Keratinocyte (primary cell): ENCODE results near the gene VCX2. TPM values are rescaled to one million over a fixed set of nuclear protein-coding genes. Genes with fewer than 3 reads are reported as not detected.
"Not testable (repeated sequence)": the region's sequence is repeated elsewhere in the genome, so short reads cannot be mapped to it uniquely, and the experiment has no call there.

ENCODE experiments used
- DNase-seq: peaks from one replicate; pipeline ENCODE4 v3.0.0-alpha.2; 2011; ENCODE audit warnings: low read depth, missing footprints, low spot score
- FAIRE-seq: peaks from 2 replicates; lab custom pipeline; 2011; peaks lifted over from hg19 to GRCh38; lab: Jason Lieb, UNC
- H2AFZ ChIP-seq: 2 replicates; pipeline ENCODE4 v1.6.0; 2012; ENCODE audit warnings: low read length, control low read depth, inconsistent platforms; ENCODE audit not compliant: control insufficient read depth
- H3K27ac ChIP-seq: 2 replicates; pipeline ENCODE4 v1.5.1; 2011; ENCODE audit warnings: low read length; ENCODE audit not compliant: control insufficient read depth, insufficient read depth
- H3K27me3 ChIP-seq: 3 replicates; pipeline ENCODE4 v1.6.0; 2011; ENCODE audit warnings: low read length; ENCODE audit not compliant: control insufficient read depth, insufficient read depth; ENCODE audit errors: extremely low read depth
- H3K36me3 ChIP-seq, 2 experiments: 2 replicates in 1 of 2; 3 replicates in 1 of 2; pipeline ENCODE4 v1.5.1; 2011; ENCODE audit warnings: low read length in 2 of 2, mild to moderate bottlenecking in 1 of 2; ENCODE audit not compliant: control insufficient read depth in 2 of 2, insufficient read depth in 2 of 2; ENCODE audit errors: extremely low read depth in 1 of 2
- H3K4me1 ChIP-seq: 3 replicates; pipeline ENCODE4 v1.5.1; 2011; ENCODE audit warnings: low read length; ENCODE audit not compliant: control insufficient read depth, insufficient read depth; ENCODE audit errors: extremely low read depth
- H3K4me2 ChIP-seq: 3 replicates; pipeline ENCODE4 v1.6.0; 2011; ENCODE audit warnings: low read depth, low read length; ENCODE audit not compliant: control insufficient read depth, insufficient read depth; ENCODE audit errors: extremely low read depth
- H3K4me3 ChIP-seq, 3 experiments: fragments of 200-600 bp in 1 of 3; sonication (generic) in 1 of 3; 2 replicates in 2 of 3; 3 replicates in 1 of 3; pipeline ENCODE4 v1.5.1; 2011 to 2016; ENCODE audit warnings: low read length in 3 of 3, mild to moderate bottlenecking in 3 of 3, control low read depth in 2 of 3, inconsistent platforms in 1 of 3, low read depth in 1 of 3, mixed read lengths in 1 of 3, mixed run types in 1 of 3, moderate library complexity in 1 of 3; ENCODE audit not compliant: control insufficient read depth in 2 of 3, insufficient read depth in 2 of 3; ENCODE audit errors: extremely low read depth in 1 of 3
- H3K79me2 ChIP-seq: 2 replicates; pipeline ENCODE4 v1.6.0; 2012; ENCODE audit warnings: low read length; ENCODE audit not compliant: control insufficient read depth, insufficient read depth
- H3K9ac ChIP-seq: 3 replicates; pipeline ENCODE4 v1.6.0; 2011; ENCODE audit warnings: low read length; ENCODE audit not compliant: control insufficient read depth, insufficient read depth; ENCODE audit errors: extremely low read depth
- H3K9me1 ChIP-seq: 3 replicates; pipeline ENCODE4 v1.6.0; 2011; ENCODE audit warnings: low read length; ENCODE audit not compliant: control insufficient read depth, insufficient read depth; ENCODE audit errors: extremely low read depth
- H3K9me3 ChIP-seq: 2 replicates; pipeline ENCODE4 v1.5.1; 2012; ENCODE audit warnings: low read depth, low read length; ENCODE audit not compliant: control insufficient read depth
- H4K20me1 ChIP-seq: 3 replicates; pipeline ENCODE4 v1.6.0; 2011; ENCODE audit warnings: low read length; ENCODE audit not compliant: control insufficient read depth, insufficient read depth; ENCODE audit errors: extremely low read depth
- CTCF ChIP-seq, 3 experiments: IDR thresholded peaks in 1 of 3; conservative IDR thresholded peaks in 1 of 3; optimal IDR thresholded peaks in 1 of 3; 2 replicates in 2 of 3; 3 replicates in 1 of 3; pipeline versions ENCODE3 to v1.5.1; 2011; ENCODE audit warnings: low read length in 3 of 3, mild to moderate bottlenecking in 3 of 3, moderate library complexity in 2 of 3, control low read depth in 1 of 3, inconsistent platforms in 1 of 3; ENCODE audit not compliant: insufficient read depth in 2 of 3; ENCODE audit errors: extremely low read depth in 1 of 3
- EZH2 ChIP-seq: IDR thresholded peaks from one replicate; pipeline ENCODE4 v1.6.1; 2012; ENCODE audit warnings: inconsistent platforms, mild to moderate bottlenecking, low read length, moderate library complexity
- dilution Hi-C: fragments of 300-500 bp; cut with MboI; formaldehyde crosslinking; loops from one replicate; pipeline ENCODE4 v1.7.0; 2020; ENCODE audit warnings: low sequenced_read_pairs; ENCODE audit not compliant: extremely low pct_ligation_motif_present
- polyA plus RNA-seq, 5 experiments: library from polyadenylated mRNA; depleted of rRNA in 3 of 5; stranded (reverse) in 3 of 5; stranded (forward) in 1 of 5; unstranded in 1 of 5; fragments of >200 nt; gene quantifications; 1 replicate in 1 of 5; 2 replicates in 3 of 5; 3 replicates in 1 of 5; pipeline versions ENCODE4 v1.2.1 to v1.2.3, GENCODE V29; 2011 to 2012; ENCODE audit warnings: missing spikeins in 2 of 5, low read depth in 1 of 5, low replicate concordance in 1 of 5

Gene VCX2
- polyA plus RNA-seq, 1 donor (not counting 4 experiments of a cell fraction or from before 2014, with no cell fraction given) = not detected

- H3K4me3 ChIP-seq = no peak overlapping the region
- no peaks in the 10 kb centered on the region for H4K20me1 ChIP-seq
- dilution Hi-C loops = no loop called here
- H3K9me1 ChIP-seq = no peaks in the 10 kb centered on the region
- H2AFZ ChIP-seq = no peak overlapping the region
- H3K36me3 ChIP-seq = no peaks in the 10 kb centered on the region
- DNase-seq = no peak
- H3K79me2 ChIP-seq = no peaks in the 10 kb centered on the region
- no peak overlapping the region for H3K9ac ChIP-seq
- H3K4me1 ChIP-seq = no peaks in the 10 kb centered on the region
- no peak overlapping the region for H3K4me2 ChIP-seq
- H3K27ac ChIP-seq = no peak overlapping the region
- FAIRE-seq = no peak
- H3K27me3 ChIP-seq = no peaks in the 10 kb centered on the region
- TF ChIP-seq EZH2 = no peak
- TF ChIP-seq CTCF (optimal IDR thresholded peaks at IDR 0.05 in 1 of 3, IDR thresholded peaks at IDR 0.05 in 1 of 3, conservative IDR thresholded peaks at IDR 0.05 in 1 of 3; ENCODE audit: extremely low read depth in 1 of 3, insufficient read depth in 2 of 3, low read length in 3 of 3) = no peak
- no peaks in the 10 kb centered on the region for H3K9me3 ChIP-seq
Observed at GRCh38 chrX:8183346-8183745, 12.3 kb upstream of the VCX2 start.

- Histone ChIP-seq H3K9ac (no peak overlapping the region), H3K4me3 (no peak overlapping the region), H3K9me3 (no peaks in the 10 kb centered on the region), H3K4me1 (no peaks in the 10 kb centered on the region), H3K36me3 (no peaks in the 10 kb centered on the region), H2AFZ (no peak overlapping the region), H3K79me2 (no peaks in the 10 kb centered on the region), H3K27me3 (no peaks in the 10 kb centered on the region), H3K27ac (no peak overlapping the region), H3K9me1 (no peaks in the 10 kb centered on the region), H3K4me2 (no peak overlapping the region), H4K20me1 (no peaks in the 10 kb centered on the region)
- FAIRE-seq = no peak
- dilution Hi-C loops = no loop called here
- TF ChIP-seq CTCF (optimal IDR thresholded peaks at IDR 0.05 in 1 of 3, IDR thresholded peaks at IDR 0.05 in 1 of 3, conservative IDR thresholded peaks at IDR 0.05 in 1 of 3; ENCODE audit: extremely low read depth in 1 of 3, insufficient read depth in 2 of 3, low read length in 3 of 3) (peak in 1 of 3 experiments; percentile 12), EZH2 (no peak)
- no peak for DNase-seq
Observed at GRCh38 chrX:8179656-8180055, 8.6 kb upstream of the VCX2 start.

- H3K4me2 ChIP-seq, dilution Hi-C loops: not testable (repeated sequence)
Observed at GRCh38 chrX:8154011-8154410, 17.1 kb downstream of the VCX2 start.

More at GRCh38 chrX:8154011-8154410, 17.1 kb downstream of the VCX2 start:
- not testable (repeated sequence) for H3K9ac ChIP-seq, H3K27me3 ChIP-seq, H4K20me1 ChIP-seq, FAIRE-seq, H3K9me1 ChIP-seq, H3K36me3 ChIP-seq, H3K27ac ChIP-seq, H3K79me2 ChIP-seq, H3K9me3 ChIP-seq, H2AFZ ChIP-seq, DNase-seq, H3K4me1 ChIP-seq, H3K4me3 ChIP-seq
